ENCODE measurements around the gene IPO9. TPM values are rescaled to one million over a fixed set of nuclear protein-coding genes. Genes with fewer than 3 reads are reported as not detected.

Gene IPO9
- total RNA-seq, 1 experiment from 2014 or later, result 80.6 TPM

DNA sequence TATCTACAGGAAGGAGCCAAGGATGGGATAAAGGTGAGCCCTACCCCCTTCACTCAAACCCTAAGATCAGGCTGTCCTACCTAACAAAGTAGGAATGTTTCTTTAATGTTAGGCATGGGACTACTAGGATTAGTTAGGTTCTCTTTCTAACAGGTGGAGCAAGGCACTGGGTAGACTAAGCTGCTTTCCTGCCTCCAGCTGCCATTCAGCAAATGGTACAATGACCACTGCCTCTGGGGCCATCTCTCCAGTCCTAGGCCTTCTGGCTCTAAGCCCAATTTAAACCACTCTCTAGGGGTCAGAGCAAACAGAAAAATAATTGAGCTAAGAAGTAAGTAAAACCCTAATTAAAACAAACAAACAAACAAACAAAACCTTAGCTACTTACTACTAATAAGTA, 15.7 kb upstream of the IPO9 start:
- no peak overlapping the region for H3K4me3 ChIP-seq (replicated peaks in 1 of 2; ENCODE audit: low read depth in 1 of 2, low read length in 2 of 2)
- ChIA-PET POLR2A (no interaction called here), CTCF (no interaction called here)

More for the DNA sequence above, 15.7 kb upstream of the IPO9 start:
- no peaks in the 10 kb centered on the region for H3K9me2 ChIP-seq (ENCODE audit: insufficient read depth)
- RAD21 ChIA-PET (ENCODE audit: low non-redundant PET in 1 of 2, low total read pairs in 2 of 2, uncharacterized antibody in 2 of 2, unreplicated experiment in 2 of 2), result no interaction called here
- peaks cover 18 to 34% of the 10 kb centered on the region in 2 experiments for H3K36me3 ChIP-seq (ENCODE audit: control insufficient read depth in 1 of 2, insufficient read depth in 2 of 2, low read length in 2 of 2)
- TF ChIP-seq EZH2 (IDR thresholded peaks at IDR 0.05) (no peak), CEBPB (IDR thresholded peaks at IDR 0.05; ENCODE audit: low read depth) (no peak), CBX3 (IDR thresholded peaks at IDR 0.05; ENCODE audit: low read depth) (no peak), EGR1 (IDR thresholded peaks at IDR 0.05; ENCODE audit: low read depth) (no peak), SP1 (IDR thresholded peaks at IDR 0.05; ENCODE audit: low read depth) (no peak), ZNF274 (IDR thresholded peaks at IDR 0.05; ENCODE audit: low read depth, low read length) (no peak), YY1 (IDR thresholded peaks at IDR 0.05; ENCODE audit: extremely low read depth, insufficient replicate concordance, low read depth, low read length) (no peak)
- TF ChIP-seq, protein P1, sequence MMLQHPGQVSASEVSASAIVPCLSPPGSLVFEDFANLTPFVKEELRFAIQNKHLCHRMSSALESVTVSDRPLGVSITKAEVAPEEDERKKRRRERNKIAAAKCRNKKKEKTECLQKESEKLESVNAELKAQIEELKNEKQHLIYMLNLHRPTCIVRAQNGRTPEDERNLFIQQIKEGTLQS (IDR thresholded peaks at IDR 0.05), result no peak
- TF ChIP-seq, protein P2, sequence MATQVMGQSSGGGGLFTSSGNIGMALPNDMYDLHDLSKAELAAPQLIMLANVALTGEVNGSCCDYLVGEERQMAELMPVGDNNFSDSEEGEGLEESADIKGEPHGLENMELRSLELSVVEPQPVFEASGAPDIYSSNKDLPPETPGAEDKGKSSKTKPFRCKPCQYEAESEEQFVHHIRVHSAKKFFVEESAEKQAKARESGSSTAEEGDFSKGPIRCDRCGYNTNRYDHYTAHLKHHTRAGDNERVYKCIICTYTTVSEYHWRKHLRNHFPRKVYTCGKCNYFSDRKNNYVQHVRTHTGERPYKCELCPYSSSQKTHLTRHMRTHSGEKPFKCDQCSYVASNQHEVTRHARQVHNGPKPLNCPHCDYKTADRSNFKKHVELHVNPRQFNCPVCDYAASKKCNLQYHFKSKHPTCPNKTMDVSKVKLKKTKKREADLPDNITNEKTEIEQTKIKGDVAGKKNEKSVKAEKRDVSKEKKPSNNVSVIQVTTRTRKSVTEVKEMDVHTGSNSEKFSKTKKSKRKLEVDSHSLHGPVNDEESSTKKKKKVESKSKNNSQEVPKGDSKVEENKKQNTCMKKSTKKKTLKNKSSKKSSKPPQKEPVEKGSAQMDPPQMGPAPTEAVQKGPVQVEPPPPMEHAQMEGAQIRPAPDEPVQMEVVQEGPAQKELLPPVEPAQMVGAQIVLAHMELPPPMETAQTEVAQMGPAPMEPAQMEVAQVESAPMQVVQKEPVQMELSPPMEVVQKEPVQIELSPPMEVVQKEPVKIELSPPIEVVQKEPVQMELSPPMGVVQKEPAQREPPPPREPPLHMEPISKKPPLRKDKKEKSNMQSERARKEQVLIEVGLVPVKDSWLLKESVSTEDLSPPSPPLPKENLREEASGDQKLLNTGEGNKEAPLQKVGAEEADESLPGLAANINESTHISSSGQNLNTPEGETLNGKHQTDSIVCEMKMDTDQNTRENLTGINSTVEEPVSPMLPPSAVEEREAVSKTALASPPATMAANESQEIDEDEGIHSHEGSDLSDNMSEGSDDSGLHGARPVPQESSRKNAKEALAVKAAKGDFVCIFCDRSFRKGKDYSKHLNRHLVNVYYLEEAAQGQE (IDR thresholded peaks at IDR 0.05; ENCODE audit: low read depth), result no peak
- no peak for DNase-seq (ENCODE audit: low read depth, low spot score)
- no peak overlapping the region for H3K9ac ChIP-seq (ENCODE audit: low read length)
- intact Hi-C loops (cut with micrococcal nuclease), result no loop called here
- no peaks in the 10 kb centered on the region for H3K9me3 ChIP-seq (ENCODE audit: control insufficient read depth in 1 of 2, insufficient read depth in 1 of 2, low read depth in 1 of 2, low read length in 2 of 2)
- ATAC-seq, result no peak
- H3K79me2 ChIP-seq (ENCODE audit: insufficient read depth, low read length), result no peaks in the 10 kb centered on the region
- no peaks in the 10 kb centered on the region for H4K20me1 ChIP-seq (ENCODE audit: insufficient read depth)
- no TSS peak for BruUV-seq (replicated peaks)
- H3K27me3 ChIP-seq (ENCODE audit: insufficient read depth, low read length), result no peaks in the 10 kb centered on the region
- no peak overlapping the region for H2AFZ ChIP-seq (ENCODE audit: low read depth, low read length, poor library complexity, severe bottlenecking)
- no peaks in the 10 kb centered on the region for H3K4me1 ChIP-seq (ENCODE audit: control insufficient read depth in 1 of 2, insufficient read depth in 2 of 2, low read length in 2 of 2)
- H3K4me2 ChIP-seq (ENCODE audit: low read length), result no peak overlapping the region
- no peak overlapping the region for H3K27ac ChIP-seq (ENCODE audit: low read depth, low read length)
